ENCODE data around the gene MEIOB. TPM values are rescaled to one million over a fixed set of nuclear protein-coding genes. Genes with fewer than 3 reads are reported as not detected.
"Not testable (repeated sequence)": the region's sequence is repeated elsewhere in the genome, so short reads cannot be mapped to it uniquely, and the experiment has no call there.

MEIOB gene
- total RNA-seq, 1 donor from 2014 or later, result 0.39 TPM

DNA sequence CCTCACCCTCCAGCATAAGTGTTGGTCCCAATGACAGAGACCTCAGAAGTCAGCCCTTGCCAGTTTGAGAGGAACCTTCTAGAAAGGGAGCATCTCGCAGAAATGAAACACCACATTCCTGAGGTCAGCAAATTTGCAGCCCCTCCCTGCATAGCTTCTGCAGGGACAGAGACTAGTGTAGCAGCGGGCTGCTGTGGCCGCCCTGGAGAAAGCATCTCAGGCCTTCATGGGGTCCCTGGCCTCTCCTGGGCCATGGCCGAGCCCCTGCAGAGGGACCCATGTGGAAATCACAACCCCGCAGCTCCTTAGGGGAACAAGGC is 34.8 kb upstream of the MEIOB start:
- no peak for DNase-seq

DNA sequence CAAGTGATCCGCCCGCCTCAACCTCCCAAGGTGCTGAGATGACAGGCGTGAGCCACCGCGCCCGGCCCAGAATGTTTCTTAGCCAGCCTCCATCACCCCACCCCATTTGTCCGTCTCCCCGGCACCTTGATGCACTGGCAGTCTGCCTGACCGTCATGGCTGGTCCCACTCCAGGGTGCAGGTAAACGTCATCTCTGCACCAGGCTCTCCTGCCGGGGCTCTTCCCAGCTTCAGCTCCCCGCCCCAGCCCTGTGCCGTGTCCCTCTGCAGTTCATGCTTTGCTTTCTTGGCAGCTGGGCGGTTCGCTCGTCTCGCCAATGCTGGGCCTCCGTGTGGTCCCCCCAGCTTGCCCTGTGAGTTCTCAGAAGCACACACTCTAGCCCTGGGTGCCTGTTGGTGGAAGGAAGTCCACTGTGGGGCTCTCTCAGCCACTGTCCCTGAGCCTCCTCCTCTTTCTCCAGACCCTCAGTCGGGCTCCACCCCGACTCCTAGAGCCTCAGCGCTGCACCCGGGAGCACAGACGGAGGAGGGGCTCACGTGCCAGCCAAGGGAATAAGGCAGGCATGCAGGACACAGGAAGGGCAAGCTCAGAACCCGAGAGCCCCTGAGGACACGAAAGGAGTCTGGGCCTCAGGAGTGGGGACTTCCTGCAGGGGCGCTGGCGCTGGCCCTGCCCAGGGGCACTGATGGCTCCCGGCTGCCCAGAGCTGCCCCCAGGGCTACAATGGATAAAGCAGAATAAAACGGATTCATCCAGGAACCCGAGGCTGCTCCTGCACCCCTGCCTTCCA is 34.3 kb upstream of the MEIOB start:
- no peak for DNase-seq

DNA sequence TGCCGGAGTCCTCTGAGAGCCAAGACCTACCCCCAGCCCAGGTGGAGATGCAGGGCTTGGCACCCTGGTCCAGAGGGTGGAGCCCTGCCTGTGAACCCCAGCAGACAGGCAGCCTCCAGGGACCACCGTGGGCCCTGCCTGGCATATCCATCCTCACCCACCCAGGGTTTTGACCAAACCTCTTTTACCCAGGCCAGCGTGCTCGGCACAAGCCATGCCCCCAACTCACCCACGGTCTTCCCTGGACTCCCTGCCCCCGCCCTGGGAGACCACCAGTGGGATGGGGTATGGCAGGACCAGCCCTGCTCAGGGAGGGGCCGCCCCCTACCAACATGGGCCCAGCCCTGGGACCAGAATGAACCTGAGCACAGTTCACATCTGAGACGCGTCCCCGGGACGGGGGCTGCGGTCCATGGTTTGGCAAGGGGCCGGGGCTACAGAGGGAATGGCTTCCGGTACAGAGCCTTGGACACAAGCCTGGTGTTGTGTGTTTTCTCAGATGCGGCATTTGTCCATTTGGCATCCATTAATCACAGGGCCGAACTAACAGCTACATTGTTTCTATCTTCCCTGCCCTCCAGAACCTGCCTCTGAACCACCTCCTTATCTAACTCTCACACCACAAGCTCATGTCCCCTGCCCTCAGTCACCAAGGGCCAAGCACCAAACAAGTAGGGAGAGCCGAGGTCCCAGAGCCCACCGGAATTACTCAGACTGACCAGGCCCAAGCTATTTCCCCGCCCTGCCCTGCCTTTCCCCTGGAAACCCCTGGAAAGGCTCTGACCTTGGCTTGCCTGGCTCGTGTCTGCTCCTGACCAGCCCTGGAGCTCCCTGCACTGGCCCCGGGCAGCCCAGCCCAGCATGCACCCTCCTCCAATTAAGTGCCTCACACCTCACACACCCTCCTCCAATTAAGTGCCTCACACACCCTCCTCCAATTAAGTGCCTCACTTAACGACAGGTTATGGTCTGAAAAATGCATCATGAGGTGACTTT is 32.2 kb upstream of the MEIOB start:
- no peak for DNase-seq

DNA sequence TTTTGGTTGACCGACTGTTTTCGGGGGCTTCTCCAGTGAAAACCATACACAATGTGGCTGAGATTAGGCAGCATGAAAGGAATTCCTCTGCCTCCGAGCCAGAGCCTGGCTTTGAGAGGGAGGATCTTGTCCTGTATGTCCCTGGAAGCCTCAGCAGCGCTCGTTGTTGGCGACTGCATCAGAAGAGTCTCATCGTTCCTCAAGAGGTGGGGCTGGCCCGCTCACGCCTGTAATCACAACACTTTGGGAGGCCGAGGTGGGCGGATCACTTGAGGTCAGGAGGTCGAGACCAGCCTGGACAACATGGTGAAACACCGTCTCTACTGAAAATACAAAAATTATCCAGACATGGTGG is 31.2 kb upstream of the MEIOB start:
- DNase-seq, result no peak

DNA sequence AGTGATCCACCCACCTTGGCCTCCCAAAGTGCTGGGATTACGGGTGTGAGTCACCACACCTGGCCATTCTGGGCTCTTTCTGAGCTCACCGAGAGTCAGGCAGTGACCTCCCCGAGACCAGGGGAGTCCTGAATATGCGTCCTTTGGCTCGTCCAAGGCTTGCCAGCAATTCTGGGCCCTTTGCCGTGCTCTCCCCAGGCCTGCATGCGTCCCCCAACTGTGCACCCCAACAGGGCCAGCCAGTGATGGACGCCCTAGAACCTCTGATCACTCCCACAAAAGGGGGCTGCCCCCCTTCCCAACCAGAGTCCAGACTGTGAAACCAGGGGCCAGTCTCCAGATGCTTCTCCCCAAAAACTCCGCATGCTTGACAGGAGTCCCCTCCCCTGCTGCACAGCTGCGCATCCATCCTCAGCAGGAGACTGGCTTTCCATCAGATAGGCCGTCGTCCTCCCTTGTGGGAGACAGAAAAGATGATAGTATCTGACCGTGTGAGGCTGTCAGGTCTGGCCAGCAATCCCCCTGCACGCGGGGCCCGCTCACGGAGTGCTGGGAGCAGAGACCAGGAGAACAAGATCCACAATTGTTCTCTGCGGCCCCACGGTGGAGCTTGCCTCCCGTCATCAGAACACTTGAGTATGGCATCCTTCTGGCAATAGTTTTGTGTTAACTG is 30.7 kb upstream of the MEIOB start:
- DNase-seq, result no peak

DNA sequence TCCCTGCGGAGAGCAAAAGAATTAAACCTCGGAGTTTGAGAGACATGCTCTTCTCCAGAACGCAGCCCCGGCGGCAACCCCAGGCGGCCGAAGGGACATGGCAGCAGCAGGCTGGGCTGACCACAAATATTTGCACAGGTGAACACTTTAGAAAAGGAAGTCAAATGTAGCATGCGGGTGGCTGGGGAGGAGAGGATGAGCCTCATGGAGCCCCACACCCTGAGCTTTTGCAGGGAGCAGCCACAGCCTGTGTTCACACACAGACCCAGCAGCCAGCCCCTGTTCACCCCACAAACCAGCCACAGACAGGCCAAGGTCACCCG is 28.4 kb upstream of the MEIOB start:
- no peak for DNase-seq

DNA sequence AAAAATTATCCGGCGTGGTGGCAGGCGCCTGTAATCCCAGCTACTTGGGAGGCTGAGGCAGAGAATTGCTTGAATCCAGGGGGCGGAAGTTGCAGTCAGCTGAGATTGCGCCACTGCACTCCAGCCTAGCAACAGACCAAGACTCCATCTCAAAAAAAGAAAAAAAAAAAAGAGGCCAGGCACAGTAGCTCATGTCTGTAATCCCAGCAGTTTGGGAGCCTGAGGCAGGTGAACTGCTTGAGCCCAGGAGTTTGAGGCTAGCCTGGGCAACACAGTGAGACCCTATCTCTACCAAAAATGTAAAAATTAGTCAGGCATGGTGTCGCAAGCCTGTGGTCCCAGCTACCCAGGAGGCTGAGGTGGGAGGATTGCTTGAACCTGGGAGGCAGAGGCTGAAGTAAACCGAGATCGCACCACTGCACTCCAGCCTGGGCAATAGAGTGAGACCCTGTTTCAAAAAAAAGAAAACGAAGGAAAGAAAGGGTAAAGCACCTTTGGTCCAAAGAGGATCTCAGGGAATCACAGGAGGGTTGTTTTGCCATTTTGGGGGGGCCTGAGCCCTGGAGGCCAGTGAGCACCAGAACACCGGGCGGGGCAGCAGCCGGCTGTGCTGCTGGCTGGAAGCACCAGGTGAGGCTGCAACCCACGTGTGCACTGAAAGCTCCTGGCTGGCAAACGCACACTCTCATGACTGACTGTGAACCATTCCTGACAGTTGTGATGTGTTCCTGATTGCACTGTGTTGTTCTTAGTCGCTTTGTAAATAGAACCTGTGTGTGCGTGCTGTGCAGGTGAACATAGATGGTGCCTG is 27.9 kb upstream of the MEIOB start:
- no peak for DNase-seq

DNA sequence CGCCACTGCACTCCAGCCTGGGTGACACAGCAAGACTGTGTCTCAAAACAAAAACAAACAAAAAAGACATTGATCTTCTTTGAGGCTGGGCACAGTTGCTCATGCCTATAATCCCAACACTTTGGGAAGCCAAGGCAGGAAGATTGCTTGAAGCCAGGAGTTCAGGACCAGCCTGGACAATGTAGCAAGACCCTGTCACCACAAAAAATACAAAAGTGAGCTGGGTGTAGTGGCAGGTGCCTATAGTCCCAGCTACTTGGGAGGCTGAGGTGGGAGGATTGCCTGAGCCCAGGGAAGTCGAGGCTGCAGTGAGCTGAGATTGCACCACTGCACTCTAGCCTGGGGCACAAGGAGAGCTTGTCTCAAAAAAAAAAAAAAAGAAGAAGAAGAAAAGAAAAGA is 25.7 kb upstream of the MEIOB start:
- not testable (repeated sequence) for DNase-seq

DNA sequence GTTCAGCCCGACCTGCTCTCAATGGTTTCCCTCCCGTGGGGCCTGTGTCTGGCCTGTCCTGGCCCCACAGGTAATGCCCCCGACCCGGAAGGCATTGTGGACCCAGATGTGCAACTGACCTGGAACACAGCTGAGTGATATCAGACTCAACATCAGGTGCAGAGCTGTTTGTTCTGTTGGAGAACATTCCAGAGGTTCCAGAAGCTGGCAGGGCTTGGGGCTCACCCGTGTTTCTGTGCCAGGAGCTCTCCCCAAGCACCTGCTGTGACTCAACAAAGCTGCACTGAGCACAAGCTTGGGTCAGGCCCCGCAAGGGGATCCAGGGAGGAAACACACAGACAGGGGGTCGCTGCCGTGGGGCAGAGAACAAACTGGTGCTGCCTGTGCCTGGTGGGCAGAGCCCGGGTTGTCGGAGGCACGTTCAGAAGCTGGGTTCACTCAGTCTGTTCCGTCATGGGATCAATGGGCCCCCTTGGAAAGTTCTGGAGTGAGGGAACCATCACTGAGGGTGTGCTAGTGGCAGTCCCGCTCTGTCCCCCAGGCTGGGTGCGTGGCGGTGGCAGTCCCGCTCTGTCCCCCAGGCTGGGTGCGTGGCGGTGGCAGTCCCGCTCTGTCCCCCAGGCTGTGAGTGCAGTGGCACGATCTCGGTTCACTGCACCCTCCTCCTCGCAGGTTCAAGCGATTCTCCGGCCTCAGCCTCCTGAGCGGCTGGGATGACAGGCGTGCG is 24.1 kb upstream of the MEIOB start:
- DNase-seq, result no peak

DNA sequence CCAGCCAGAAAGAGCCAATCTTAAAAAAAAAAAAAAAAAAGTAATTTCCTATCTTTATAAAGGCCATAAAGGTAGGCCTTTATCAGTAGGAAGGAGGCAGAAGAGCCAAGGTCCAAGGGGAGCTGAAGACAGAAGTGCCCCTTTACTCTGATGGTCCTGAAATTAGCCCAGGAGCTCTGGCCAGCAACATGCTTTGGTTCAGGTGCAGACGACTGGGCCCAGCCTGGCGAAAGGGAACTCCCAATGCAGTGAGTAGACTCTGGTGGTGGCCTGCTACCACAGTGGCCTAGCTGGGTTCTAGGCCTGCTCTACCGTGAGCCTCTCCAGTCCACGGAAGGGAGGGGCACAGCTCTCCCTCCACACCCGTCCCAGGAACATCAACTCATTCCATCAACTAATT is 23.1 kb upstream of the MEIOB start:
- DNase-seq, result no peak

DNA sequence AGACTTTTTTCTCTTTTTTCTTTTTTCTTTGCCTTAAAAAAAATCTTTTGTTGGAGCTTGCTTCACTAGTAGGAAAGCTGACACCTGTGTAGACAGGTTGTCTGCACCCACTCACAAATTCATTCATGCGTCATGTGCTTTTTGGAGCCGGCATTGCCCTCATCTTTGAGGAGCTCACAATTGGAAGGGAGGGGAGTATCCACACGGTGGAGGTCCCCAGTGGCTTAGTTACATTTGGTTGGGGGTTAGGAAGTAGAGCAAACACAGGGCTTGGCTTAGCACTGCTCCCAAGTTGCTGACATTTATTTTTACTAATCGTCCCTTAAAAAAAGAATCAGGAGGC is 18.7 kb upstream of the MEIOB start:
- no peak for DNase-seq

DNA sequence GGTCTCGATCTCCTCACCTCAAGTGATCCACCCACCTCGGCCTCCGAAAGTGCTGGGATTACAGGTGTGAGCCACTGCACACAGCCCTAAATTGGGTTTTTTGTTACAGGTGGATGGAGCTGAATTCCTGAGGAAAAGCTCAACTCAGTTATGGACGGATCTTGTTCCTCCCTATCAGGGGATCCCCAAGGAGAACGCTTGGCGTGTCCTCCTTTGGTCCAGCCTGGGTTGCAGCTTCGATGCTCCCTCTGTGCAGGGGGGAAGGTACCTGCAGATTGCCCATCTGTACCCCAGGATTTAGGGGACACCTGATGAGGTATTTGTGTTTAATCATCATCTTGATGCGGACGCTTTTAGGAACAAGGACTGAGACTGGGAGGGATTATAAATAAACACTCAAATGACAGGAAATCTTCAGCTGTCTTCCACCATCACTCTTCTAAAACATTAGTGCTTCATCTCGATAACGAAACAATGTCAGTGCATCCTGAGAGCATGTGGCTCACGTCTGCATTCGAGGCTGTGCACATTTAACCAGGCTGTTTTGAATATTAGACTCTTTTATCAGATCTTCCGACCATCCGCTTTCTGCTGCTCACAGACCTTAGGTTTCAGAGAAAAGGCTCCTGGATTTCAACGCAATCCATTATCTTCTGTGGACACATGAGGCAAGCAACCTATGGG is 18.2 kb upstream of the MEIOB start:
- no peak for DNase-seq

DNA sequence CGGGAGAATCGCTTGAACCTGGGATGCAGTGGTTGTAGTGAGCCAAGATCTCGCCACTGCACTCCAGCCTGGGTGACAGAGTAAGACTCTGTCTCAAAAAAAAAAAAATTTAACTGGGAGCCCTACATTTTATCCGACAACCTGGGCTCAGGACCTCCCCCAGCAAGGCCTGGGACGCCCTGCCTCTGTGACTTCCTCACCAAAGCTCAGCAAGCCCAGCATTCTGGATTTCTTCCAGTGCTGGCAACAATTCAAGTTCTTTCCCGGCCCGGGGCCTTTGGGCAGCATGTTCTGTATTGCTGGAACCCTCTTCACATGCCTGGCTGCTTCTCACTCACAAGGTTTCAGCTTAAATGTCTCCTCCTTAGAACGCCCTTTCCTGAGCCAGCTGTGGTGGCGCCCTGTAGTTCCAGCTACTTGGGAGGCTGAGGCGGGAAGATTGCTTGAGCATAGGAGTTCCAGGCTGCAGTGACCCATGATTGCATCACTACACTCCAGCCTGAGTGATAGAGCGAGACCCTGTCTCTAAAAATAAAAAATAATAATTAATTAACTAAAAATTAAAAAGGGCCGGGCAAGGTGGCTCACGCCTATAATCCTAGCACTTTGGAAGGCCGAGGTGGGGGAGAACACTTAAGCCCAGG is 15.9 kb upstream of the MEIOB start:
- no peak for DNase-seq

DNA sequence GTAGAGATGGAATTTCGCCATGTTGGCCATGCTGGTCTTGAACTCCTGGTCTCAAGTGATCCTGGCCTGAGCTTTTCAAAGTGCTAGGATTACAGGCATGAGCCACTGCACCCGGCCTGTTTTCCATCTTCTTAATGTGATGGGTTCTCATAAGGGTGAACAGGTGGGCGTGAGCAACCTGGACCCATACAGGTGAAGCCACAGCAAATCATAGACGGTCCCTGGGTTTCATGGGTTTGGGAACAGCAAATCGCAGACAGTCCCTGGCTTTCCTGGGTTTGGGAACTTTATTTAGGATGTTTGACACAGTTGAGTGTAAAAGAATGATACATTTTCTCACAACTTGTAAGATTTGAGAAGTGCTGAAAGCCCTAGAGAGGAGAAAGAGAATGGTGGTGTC is 12.9 kb upstream of the MEIOB start:
- DNase-seq, result no peak

DNA sequence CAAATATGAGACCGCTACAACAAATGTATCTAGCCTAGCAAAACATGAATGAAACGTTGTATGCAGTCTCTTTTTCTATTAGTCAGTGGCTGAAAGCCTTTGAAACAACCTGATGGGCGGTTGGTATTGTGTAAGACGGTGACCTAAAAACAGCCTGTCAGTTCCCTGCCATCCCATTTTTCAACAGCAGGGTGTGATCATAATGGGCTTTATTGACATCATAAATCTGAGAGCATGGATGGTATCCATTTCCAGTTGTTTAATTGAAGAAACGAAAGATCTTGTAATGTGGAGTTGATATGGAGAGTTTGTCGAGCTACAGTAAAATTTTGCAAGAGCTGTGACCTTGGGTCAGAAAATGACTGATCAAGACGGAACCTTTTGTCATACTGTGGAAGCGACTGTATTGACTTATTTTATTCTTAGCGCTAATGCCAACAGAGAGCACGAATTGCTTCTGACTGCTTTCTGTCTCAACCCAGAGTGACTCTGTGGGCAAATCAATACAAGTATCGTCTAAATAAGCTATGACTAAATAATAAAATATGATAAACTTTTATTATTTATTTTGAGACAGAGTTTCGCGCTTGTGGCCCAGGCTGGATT is 12.3 kb upstream of the MEIOB start:
- DNase-seq, result no peak

DNA sequence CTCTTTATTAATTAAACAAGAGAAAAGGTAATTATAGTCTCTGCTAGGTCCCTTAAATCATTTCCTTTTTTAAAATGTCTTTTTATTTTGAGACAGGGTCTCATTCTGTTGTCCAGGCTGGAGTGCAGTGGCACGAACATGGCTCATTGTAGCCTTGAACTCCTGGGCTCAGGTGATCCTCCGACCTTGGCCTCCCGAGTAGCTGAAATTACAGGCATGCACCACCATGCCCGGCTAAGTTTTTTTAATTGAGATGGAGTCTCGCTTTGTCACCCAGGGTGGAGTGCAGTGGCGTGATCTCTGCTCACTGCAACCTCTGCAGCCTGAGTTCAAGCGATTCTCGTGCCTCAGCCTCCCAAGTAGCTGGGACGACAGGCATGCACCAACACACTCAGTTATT is 9.2 kb upstream of the MEIOB start:
- DNase-seq, result not testable (repeated sequence)

DNA sequence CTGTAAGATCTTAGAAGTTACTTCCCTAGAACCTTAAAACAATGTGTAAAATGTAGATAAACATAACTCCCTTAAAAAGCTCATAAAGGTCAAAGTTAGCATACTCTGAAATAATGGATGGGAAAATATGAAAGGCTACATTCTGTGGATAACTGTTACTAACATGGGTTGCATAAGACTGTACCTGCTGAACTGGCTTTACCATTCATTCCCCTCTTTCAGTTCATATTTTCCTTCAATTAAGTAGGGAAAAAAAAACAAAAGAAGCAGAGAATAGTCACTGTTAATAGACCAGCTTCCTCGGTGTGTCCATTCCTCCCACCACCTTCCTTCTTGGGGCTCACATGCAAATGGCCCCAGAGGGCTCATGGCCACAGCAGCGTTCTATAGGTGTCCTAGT is 7.5 kb upstream of the MEIOB start:
- DNase-seq, result no peak

DNA sequence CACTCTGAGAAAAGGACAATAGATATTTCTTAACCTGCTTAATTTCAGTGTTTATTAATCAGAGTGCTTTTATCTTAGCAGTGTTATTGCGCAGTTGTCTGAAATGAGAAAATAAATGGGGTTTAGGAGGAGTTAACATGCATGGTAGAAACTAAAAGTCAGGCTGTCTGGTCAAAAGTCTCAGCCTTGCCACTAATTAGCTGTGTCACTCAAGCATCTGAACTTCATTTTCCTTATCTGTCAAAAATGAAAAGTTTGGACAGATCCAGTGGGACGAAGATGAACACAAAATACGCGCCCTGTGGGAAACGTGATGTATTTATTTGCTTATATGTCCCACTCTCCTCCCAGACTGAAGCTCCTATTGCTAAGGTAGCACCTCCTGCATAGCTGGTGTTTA is 6.3 kb upstream of the MEIOB start:
- no peak for DNase-seq

DNA sequence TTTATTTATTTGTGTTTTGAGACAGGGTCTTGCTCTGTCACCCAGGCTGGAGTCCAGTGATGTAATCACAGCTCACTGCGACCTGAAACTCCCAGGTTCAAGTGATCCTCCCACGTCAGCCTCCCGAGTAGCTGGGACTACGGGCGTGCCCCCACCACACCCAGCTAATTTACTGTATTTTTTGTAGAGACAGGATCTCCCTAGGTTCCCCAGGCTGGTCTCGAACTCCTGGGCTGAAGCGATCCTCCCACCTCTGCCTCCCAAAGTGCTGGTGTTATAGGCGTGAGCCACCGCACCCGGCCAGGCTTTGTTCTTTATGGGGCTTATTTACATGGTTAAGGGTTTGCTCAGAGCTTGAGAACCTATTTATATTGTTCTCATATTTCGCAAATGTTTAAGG is 5.8 kb upstream of the MEIOB start:
- DNase-seq, result no peak

DNA sequence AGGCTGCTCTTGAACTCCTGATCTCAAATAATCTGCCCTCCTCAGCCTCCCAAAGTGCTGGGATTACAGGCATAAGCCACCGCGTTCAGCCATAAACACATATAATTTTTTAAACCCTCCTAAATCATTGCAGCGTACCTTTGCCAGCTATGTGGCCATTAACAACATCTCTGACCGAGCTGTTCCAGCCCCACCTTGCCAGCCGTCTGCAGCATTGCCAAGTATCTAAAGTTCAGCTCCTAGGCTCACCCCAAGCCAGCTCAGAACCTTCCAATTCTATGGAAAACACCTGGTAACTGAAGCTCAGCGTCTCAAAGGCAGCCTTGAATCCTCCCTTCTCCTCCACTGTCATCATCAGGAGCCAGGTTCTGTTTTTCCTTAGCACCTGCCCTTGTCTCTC is 5.1 kb upstream of the MEIOB start:
- DNase-seq, result no peak

All from skin of body (tissue), 2 donors.